HEK293T (cell line): Measurements from ENCODE around the gene SYAP1.
A peak's percentile ranks its signal among the peaks of the same experiment; 100 is the strongest.

Source experiments
- CTCF ChIA-PET: fragments of 350-600 bp; formaldehyde crosslinking; extraction: SDS; loops from one replicate; lab custom pipeline; 2021; ENCODE audit warnings: antibody characterized with exemption, inconsistent platforms; lab: Yijun Ruan, JAX
- POLR2A ChIA-PET: fragments of 350-600 bp; formaldehyde crosslinking; extraction: SDS; loops from one replicate; lab custom pipeline; 2020; ENCODE audit warnings: antibody characterized with exemption, inconsistent platforms; lab: Yijun Ruan, JAX
- DNase-seq: peaks from one replicate; pipeline ENCODE4 v3.0.0; 2012; ENCODE audit warnings: mixed read lengths; ENCODE audit errors: extremely low spot score
- ARNT ChIP-seq: fragments of 450-650 bp; IDR thresholded peaks from 2 replicates; pipeline ENCODE4 v1.6.1; 2017; ENCODE audit warnings: mild to moderate bottlenecking
- BHLHE40 ChIP-seq: fragments of 450-650 bp; IDR thresholded peaks from 2 replicates; pipeline ENCODE4 v1.6.1; 2016; ENCODE audit warnings: mild to moderate bottlenecking, moderate library complexity, borderline replicate concordance
- CTBP1 ChIP-seq: fragments of 450-650 bp; IDR thresholded peaks from 2 replicates; pipeline ENCODE4 v1.6.1; 2016; ENCODE audit warnings: borderline replicate concordance
- ELF4 ChIP-seq: fragments of 450-650 bp; IDR thresholded peaks from 2 replicates; pipeline ENCODE4 v1.6.1; 2017; ENCODE audit warnings: antibody characterized with exemption
- FOXA1 ChIP-seq: fragments of 450-650 bp; IDR thresholded peaks from 2 replicates; pipeline ENCODE4 v1.6.1; 2016; ENCODE audit warnings: mild to moderate bottlenecking
- FOXK2 ChIP-seq: fragments of 450-650 bp; IDR thresholded peaks from 2 replicates; pipeline ENCODE4 v1.6.1; 2016; ENCODE audit warnings: mild to moderate bottlenecking
- FOXM1 ChIP-seq: fragments of 450-650 bp; IDR thresholded peaks from 2 replicates; pipeline ENCODE4 v1.6.1; 2017; ENCODE audit warnings: mild to moderate bottlenecking, borderline replicate concordance
- HDGF ChIP-seq: fragments of 450-650 bp; IDR thresholded peaks from 2 replicates; pipeline ENCODE4 v1.6.1; 2017; ENCODE audit warnings: antibody characterized with exemption, borderline replicate concordance
- L3MBTL2 ChIP-seq: fragments of 450-650 bp; conservative IDR thresholded peaks from 2 replicates; pipeline ENCODE4 v1.6.1; 2016; ENCODE audit warnings: mild to moderate bottlenecking
- LEF1 ChIP-seq: fragments of 450-650 bp; IDR thresholded peaks from 2 replicates; pipeline ENCODE4 v1.6.1; 2017; ENCODE audit warnings: mild to moderate bottlenecking, borderline replicate concordance
- NFRKB ChIP-seq: fragments of 450-650 bp; IDR thresholded peaks from 2 replicates; pipeline ENCODE4 v1.6.1; 2016; ENCODE audit warnings: mild to moderate bottlenecking, moderate library complexity
- SP1 ChIP-seq: fragments of 450-650 bp; IDR thresholded peaks from 2 replicates; pipeline ENCODE4 v1.6.1; 2017
- SUZ12 ChIP-seq: fragments of 450-650 bp; IDR thresholded peaks from 2 replicates; pipeline ENCODE4 v1.6.1; 2016; ENCODE audit warnings: mild to moderate bottlenecking
- TARDBP ChIP-seq: fragments of 450-650 bp; IDR thresholded peaks from 2 replicates; pipeline ENCODE4 v1.6.1; 2016
- ZNF384 ChIP-seq: fragments of 450-650 bp; IDR thresholded peaks from 2 replicates; pipeline ENCODE4 v1.6.1; 2016
- TF ChIP-seq, protein P1 (sequence below): fragments of 450-650 bp; IDR thresholded peaks from 2 replicates; pipeline ENCODE4 v1.6.1; 2016

SYAP1 gene, protein sequence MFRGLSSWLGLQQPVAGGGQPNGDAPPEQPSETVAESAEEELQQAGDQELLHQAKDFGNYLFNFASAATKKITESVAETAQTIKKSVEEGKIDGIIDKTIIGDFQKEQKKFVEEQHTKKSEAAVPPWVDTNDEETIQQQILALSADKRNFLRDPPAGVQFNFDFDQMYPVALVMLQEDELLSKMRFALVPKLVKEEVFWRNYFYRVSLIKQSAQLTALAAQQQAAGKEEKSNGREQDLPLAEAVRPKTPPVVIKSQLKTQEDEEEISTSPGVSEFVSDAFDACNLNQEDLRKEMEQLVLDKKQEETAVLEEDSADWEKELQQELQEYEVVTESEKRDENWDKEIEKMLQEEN

DNA sequence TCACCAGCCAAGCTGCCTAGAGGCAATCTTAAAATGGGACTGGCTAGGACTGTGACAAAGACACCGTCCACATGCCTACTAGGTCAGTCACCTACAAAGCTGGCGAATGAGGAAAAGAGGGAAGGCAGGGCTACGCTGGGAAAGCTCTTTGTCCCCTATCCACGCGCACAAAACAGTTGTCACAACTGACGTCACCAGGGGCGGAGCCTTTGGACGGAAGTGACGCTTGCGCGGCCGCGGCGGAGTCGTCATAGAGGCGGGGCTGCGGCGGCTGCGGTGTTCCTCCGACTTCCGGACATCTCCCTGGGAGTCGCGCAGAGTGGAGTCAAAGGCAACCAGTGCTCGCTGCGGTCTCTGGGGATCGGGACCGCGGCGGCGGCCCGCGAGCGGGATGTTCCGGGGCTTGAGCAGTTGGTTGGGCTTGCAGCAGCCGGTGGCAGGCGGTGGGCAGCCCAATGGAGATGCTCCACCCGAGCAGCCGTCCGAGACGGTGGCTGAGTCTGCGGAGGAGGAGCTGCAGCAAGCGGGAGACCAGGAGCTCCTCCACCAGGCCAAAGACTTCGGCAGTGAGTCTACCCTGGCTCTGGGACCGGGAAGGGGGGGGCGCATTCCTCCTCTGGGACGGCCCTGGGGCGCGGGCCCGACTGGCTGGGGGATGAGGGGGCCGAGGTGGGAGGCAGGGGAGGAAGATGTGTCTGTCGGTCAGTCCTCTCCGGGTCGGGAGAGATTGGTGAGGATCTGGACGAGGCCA, at the start of gene SYAP1:
TSS of gene SYAP1 (plus strand) at position 279 of the 751 bp plus-strand sequence. CDS start at position 392, 113 bp downstream.
- ChIA-PET POLR2A (interaction anchor here (0.8 to 4.5 kb wide), 26 partner anchors 8 to 163 kb away, joined by 3 to 23 read pairs (median 4); partner anchors contain the start of genes CTPS2 and TXLNG), CTCF (interaction anchor here (0.8 kb wide), 1 partner anchor 52 kb away, joined by 5 read pairs; no protein-coding TSS in a partner anchor)
- TF ChIP-seq ELF4 (peak; percentile 73; the same call in 1 of the 2 replicates), FOXA1 (no peak), L3MBTL2 (peak; percentile 59)
- TF ChIP-seq, protein P1, sequence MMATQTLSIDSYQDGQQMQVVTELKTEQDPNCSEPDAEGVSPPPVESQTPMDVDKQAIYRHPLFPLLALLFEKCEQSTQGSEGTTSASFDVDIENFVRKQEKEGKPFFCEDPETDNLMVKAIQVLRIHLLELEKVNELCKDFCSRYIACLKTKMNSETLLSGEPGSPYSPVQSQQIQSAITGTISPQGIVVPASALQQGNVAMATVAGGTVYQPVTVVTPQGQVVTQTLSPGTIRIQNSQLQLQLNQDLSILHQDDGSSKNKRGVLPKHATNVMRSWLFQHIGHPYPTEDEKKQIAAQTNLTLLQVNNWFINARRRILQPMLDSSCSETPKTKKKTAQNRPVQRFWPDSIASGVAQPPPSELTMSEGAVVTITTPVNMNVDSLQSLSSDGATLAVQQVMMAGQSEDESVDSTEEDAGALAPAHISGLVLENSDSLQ: 0 out of 2 replicates have a peak, but pooled peaks have one; percentile 43
- peak; percentile 92 for DNase-seq

DNA sequence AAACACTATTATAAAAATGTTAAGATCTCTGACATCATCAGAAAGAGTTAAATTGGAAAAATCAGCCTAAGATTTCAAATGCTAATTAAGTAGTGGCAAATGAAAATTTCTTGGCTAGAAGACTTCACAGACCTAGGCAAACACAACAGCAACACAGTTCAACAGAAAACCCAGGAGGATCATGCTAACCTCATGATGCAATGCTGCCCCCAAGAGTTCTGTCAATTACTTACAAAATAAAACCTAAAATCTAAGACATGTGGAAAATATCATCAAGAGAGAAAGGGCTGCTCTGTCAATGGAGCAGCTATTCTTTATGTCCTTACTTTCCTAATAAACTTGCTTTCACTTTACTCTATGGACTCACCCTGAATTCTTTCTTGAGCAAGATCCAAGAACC, 48.4 kb upstream of the SYAP1 start:
- peak; percentile 42 for DNase-seq
- ChIA-PET POLR2A (no interaction called here), CTCF (interaction anchor here (1.4 kb wide), 1 partner anchor 235 kb away, joined by 4 read pairs; no protein-coding TSS in a partner anchor)
- TF ChIP-seq ELF4: no peak
- TF ChIP-seq NFRKB: no peak
- no peak for TF ChIP-seq FOXK2
- TF ChIP-seq SUZ12: no peak
- TF ChIP-seq, protein P1: no peak
- no peak for TF ChIP-seq ARNT
- TF ChIP-seq HDGF: no peak
- no peak for TF ChIP-seq BHLHE40
- TF ChIP-seq FOXM1: no peak
- no peak for TF ChIP-seq SP1

DNA sequence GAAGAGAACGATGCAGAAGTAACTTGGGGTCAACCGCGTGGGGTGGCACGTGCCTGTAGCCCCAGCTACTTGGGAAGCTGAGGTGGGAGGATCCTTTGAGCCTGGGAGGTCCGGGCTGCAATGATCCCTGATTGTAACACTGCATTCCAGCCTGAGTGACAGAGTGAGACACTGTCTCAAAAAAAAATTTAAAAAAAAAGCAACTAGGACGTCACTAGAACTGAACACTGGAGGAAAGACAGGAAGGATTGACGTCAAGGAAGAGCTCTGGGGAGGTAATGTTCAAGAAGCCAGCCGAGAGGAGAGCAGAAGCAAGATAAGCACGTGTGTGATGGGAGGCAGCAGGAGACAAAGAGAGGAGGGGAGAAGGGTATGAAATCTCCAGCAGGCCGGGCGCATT, 40.7 kb upstream of the SYAP1 start:
- DNase-seq: no peak
- POLR2A ChIA-PET: no interaction called here
- CTCF ChIA-PET: no interaction called here
- TF ChIP-seq BHLHE40 (no peak), TARDBP (no peak), ELF4 (no peak), FOXA1 (no peak), CTBP1 (no peak), SP1 (no peak), FOXK2 (no peak), HDGF (no peak), LEF1 (no peak), SUZ12 (no peak), ARNT (no peak)

DNA sequence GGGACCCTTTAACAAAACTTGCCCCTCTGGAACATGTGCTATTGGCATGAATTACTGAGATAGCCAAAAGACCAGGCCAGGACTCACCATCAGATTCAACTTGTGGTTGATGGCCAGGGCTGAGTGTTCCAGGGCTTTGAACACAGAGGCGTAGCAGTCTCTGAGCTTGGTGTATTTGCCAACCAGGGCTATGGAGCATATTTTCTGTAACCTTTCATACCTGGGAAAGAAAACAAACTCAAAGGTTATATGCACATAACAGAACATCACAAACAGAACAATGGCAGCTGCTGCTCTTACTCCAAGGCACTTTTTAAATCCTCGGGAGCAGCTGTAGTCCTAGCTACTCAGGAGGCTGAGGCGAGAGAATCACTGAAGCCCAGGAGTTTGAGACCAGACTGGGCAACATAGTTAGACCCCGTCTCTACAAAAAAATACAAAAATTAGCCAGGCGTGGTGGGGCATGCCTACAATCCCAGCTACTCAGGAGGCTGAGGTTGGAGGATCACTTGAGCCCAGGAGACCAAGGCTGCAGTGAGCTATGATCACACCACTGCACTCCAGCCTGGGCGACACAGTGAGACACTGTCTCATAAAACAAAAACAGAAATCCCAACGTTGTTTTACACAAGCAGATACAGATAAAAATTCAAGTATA, 36.3 kb upstream of the SYAP1 start:
- no peak for DNase-seq
- ChIA-PET POLR2A (no interaction called here), CTCF (interaction anchor here (0.5 to 0.6 kb wide), 2 partner anchors 142 to 197 kb away, joined by 4 read pairs; no protein-coding TSS in a partner anchor)
- TF ChIP-seq ELF4: no peak
- TF ChIP-seq LEF1: no peak
- TF ChIP-seq SUZ12: no peak
- TF ChIP-seq CTBP1: no peak
- no peak for TF ChIP-seq ZNF384

DNA sequence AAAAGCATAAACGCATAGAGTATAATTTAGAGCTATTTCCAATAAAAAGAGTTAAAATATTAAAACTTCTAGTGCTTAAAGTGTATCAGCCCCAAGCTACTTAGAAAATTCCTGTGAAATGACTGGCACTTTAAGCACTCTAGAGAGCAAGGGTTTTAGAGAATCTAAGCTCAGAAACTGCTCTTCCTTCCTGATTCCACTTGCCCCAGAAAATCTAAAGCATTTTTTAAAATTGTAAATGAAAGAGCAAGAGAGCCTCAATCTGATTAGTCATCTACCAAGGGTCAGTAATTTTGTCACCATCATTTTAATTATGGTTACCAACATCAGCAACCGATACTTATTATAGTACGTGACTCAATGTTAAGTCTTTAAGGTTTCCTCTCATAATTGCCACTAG, 31.9 kb upstream of the SYAP1 start:
- no peak for DNase-seq
- ChIA-PET CTCF (no interaction called here), POLR2A (no interaction called here)
- TF ChIP-seq L3MBTL2 (no peak), FOXM1 (no peak), FOXK2 (no peak)
- TF ChIP-seq, protein P1: no peak

DNA sequence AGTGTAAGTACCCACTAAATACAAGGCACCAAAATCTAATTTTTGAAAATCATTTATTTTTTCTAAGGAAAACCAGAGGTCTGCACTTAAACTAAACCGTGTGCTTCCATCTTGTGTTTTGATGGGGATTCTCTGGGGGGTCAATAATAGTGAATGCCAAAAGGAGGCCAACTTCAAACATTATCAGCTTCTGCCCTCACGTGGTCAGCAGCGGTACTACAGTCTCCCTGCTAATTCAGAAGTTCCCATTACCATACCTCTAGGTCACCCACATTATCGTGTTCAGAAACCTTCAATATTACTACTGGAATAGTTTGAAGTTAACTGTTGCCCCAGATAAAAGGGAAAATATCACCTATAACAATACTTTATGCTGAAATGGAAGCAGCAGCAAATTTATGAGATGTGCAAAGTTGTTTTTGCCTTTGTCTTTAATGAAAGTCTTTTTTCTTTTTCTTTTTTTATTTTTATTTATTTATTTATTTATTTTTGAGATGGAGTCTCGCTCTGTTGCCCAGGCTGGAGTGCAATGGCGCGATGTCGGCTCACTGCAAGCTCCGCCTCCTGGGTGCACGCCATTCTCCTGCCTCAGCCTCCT, 24.2 kb upstream of the SYAP1 start:
- POLR2A ChIA-PET: no interaction called here
- peak; percentile 67 for DNase-seq
- CTCF ChIA-PET: interaction anchor here (0.8 kb wide), 1 partner anchor 16 kb away, joined by 3 read pairs; no protein-coding TSS in a partner anchor

More for the DNA sequence above, 24.2 kb upstream of the SYAP1 start:
- TF ChIP-seq FOXK2: no peak
- TF ChIP-seq ZNF384: no peak
- TF ChIP-seq FOXA1: no peak
- no peak for TF ChIP-seq L3MBTL2
- TF ChIP-seq FOXM1: no peak
